DLD1 (cell line): ENCODE data around the gene CEP112.

ENCODE experiments used
- in situ Hi-C: cut with HindIII; loops from 2 replicates; pipeline ENCODE4 v1.10.0; 2017; ENCODE audit warnings: low sequenced_read_pairs

CEP112 gene

DNA sequence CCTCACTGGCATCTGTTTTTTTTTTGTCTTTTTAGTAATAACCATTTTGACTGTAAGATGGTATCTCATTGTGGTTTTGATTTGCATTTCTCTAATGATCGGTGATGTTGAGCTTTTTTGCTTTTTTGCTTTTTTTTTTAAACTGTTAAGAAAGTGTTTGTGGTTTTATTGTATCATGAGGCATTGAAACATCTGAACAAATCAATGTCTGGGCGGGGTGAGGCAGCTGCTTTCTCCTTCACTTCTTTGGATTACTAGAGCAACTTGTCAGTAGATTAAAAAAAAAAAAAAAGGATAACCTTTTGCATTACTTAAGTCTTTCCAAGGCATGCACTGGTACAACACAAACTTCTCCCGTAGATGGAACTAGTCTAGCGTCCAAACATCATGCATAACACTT lies 191.7 kb downstream of the CEP112 start:
- in situ Hi-C loops = no loop called here

- in situ Hi-C loops = no loop called here
Measured at GRCh38 chr17:65998675-65999074, 193.3 kb downstream of the CEP112 start.

DNA sequence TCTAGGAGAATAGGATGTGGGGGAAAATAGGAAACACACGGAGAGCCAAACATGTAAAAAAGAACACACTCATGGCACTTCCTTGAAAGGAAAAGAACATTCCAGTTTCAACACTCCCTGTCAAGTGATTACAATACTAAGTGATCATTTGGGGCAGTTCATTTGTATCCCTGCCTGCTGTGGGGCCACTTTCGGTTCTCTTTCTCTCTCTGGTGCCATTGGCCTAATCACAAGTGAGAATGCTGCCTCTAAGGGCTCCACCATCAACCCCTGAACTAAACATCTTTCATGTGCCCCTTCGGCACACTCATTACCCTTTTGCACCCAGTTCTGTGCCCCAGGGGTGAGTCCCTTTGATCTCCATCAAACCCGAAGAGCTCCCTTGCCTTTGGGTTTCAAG lies 197.3 kb downstream of the CEP112 start:
- in situ Hi-C loops = no loop called here

DNA sequence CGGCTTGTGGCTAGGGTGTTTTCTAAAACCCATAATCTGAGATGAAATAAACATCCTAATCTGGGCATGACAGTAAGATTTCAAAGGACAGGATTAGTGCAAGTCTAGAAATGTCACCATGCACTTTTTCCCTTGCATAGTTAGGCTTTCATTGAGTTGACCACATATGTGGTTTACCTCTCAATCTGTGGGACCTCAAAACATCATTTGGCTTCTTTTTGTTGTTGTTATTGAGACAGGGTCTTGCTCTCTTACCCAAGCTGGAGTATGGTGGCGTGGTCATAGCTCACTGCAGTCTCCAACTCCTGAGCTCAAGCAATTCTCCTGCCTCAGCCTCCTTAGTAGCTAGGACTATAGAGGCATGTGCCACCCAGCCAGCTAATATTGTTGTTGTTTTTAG lies 197.8 kb downstream of the CEP112 start:
- in situ Hi-C loops = no loop called here

DNA sequence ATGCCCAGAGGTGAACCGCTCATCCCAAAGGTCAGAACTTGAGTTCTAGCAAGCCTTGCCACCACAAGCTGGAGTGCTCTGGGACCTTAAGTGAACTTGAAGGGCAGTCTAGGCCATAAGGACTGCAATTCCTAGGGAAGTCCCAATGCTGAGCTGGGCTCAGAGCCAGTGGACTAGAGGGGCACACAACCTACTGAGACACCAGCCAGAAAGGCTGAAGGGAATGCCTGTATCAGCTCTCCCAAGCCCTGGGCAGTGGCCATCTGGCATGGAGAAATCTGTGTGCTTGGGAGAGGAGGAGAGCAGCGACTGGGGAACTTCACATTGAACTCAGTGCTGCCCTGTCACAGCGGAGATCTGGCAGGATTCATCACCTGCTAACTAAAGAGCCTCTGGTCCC lies 201.3 kb downstream of the CEP112 start:
- in situ Hi-C loops = no loop called here

DNA sequence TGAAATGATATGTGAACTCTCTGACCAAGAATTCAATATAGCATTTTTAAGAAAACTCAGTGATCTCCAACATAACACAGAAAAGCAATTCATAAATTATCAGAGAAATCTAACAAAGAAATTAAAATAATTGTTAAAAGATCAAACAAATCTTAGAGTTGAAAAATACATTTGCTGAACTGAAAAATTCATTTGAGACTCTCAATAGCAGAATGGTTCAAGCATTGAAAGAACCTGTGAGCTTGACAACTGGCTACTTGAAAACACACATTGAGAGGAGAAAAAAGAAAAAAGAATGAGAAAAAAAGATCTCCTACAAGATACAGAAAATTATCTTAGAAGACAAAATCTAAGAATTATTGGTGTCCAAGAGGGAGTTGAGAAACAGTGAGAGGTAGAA lies 203.5 kb downstream of the CEP112 start:
- in situ Hi-C loops = loop anchor here (5.0 kb wide), 3 partner anchors 441 to 746 kb away; no protein-coding TSS in a partner anchor

DNA sequence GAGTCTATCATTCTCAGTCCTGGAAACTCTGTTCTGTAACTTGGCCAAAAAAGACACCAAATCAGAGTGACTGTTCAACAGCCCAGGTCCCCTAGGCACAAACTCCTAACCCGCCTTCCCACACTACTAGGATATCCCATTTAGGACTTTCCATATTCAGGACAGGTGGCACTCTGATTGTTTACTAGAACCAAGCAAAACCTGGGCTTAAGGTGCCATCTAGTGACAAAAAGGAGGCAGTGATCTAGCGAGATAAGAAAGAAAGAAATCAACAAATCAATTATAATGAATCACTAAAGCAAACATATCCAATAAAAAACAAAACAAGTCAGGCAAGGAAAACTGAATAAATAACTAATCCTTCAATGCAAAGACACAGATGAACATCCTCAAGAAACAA lies 203.9 kb downstream of the CEP112 start:
- in situ Hi-C loops = loop anchor here (5.0 kb wide), 3 partner anchors 441 to 746 kb away; no protein-coding TSS in a partner anchor

DNA sequence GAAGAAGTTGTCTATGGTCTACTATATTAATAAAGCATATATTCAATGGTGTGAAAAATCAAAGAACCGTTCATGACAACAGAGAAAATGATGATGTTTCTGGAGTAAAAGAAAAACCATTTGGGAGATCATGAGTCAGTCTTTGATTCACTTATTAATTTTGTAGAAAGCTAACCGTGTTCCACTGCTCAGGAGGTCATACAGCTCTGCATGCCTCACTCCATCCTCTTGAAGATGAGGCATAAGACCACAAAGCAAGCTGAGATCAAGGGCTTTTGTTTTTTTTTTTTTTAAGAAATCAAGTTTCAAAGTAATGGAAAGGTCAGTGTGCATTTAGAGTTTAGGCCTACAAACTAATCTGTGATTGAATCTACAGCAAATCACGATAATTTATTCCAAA lies 206.4 kb downstream of the CEP112 start:
- in situ Hi-C loops = loop anchor here (5.0 kb wide), 3 partner anchors 438 to 743 kb away; no protein-coding TSS in a partner anchor

GRCh38 chr17:65984299-65984698 lies 207.6 kb downstream of the CEP112 start:
- in situ Hi-C loops = no loop called here

DNA sequence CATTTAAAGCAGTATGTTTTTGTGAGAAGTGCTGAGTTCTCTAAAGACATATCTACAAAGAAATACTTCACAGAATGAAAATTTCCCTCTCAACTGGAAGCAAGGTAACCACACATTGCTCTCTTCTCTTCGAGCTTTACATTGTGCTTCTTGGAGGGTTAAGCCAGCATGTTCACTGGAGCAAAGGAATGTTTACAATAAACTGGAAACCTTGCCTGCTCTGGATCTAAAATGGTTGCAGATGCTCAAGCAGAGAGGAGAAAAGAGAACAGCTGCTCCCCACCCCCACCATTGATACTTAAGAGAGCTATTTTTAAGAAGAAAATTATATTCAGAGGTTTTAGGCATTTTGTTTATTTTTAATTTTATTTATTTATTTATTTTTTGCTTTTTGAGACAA lies 213.1 kb downstream of the CEP112 start:
- in situ Hi-C loops = no loop called here

DNA sequence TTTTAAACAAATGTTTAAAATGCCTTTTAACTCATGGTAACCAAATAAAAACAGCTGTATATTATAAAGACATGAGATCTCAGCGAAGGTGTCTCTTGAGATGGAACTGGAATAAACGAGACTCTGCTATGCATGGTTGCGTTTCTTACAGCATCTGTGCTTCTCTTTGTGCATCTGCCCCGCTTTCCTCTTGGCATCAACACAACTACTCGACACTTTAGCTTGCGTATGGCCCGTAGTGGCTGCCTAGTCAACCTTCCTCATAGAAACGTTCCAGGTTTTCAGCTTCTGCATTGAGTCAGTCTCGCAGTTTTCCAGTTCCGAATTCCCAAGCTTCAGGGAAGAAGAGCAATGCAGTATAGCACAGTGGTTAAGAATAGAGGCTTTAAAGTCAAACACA lies 214.9 kb downstream of the CEP112 start:
- in situ Hi-C loops = no loop called here

- in situ Hi-C loops = no loop called here
Measured at GRCh38 chr17:65975878-65976277, 216.1 kb downstream of the CEP112 start.

DNA sequence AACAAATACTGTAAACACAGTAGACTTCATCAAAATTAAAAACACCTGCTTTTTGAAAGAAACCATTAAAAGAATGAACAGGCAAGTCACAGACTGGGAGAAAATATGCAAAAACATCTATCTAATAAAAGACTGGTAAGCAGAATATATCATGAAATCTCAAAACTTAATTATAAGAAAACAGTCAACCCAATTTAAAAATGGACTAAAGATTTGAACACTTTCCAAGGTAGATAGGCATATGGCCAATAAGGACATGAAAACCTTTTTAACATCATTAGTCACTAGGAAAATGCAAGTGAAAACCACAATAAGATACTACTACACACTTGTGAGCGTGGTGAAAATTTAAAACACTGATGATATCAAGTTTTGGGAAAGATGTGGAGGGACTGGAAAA lies 218.7 kb downstream of the CEP112 start:
- in situ Hi-C loops = no loop called here

DNA sequence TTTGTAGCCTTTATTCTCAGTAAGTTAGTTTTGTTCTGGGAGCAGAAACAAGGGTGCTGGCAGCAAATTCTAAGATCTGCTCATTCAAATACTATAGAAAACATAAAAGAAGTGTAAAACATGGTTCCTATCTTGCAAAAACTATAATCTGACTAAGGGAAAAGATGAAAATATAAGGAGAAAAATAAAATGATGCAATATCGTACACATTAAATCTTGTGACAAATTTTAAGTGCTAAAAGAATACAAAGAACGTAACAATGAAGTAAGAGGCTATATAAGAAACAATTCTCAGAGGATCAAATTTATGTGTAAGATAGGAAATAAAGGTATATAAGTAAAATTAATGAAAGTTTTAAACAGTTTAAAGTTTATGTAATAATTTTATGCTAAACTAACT lies 224.6 kb downstream of the CEP112 start:
- in situ Hi-C loops = no loop called here

- in situ Hi-C loops = no loop called here
Measured at GRCh38 chr17:65966072-65966695, 225.7 kb downstream of the CEP112 start.

- in situ Hi-C loops = no loop called here
Measured at GRCh38 chr17:65963179-65963578, 228.8 kb downstream of the CEP112 start.

- in situ Hi-C loops = no loop called here
Measured at GRCh38 chr17:65959630-65960029, 232.3 kb downstream of the CEP112 start.

DNA sequence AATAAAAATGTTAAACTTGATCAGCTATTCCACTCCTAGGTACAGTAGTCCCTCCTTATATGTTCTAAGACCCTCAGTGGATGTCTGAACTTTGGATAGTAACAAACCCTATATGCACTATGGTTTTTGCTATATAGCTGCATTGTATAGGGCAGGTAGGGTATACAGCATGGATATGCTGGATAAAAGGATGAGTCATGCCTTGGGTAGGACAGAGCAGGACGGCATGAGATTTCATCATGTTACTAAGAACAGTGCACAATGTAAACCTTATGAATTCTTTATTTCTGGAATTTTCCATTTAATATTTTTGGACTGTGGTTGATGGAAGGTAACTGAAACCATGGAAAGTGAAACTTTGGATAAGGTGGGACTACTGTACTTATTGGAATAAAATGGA lies 235.1 kb downstream of the CEP112 start:
- in situ Hi-C loops = no loop called here

- in situ Hi-C loops = loop anchor here (5.0 kb wide), 1 partner anchor 62 kb away; no protein-coding TSS in a partner anchor
Measured at GRCh38 chr17:65954148-65954449, 237.8 kb downstream of the CEP112 start.

DNA sequence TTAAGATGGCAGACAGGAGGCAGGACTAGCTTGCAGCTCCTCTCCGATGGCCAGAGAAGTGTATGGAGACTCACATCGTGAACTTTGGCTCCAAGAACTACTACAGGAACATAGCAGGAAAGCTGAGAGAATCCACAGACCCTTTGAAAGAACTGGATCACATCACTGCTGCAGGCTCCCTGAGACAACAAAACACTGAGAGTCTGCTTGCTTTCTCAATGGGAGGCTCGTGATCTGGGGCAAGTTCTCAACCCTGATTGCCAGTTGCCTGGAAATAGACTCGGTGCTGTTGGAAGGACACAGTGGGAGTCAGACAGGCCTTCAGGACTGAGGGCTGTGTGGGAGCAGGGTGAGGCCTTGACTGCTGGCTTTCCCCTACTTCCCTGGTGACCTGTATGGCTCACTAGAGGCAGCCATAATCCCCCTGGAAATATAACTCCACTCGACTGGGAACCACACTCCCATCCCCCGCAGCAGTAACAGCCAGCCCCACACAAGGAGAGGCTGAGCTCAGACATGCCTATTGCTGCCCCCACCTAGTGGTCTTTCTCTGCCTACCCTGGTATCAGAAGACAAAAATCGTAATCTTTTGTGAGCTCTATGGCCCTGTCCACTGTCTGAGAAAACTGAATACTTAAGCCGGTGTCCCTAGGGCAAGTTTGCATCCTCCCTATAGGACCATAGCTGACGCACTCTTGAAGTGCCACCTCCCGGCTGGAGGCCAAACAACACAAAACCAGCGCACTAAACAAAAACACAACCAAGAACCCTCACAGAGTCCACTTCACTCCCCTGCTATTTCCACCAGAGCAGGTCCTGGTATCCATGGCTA lies 238.4 kb downstream of the CEP112 start:
- in situ Hi-C loops = loop anchor here (5.0 kb wide), 1 partner anchor 61 kb away; no protein-coding TSS in a partner anchor

DNA sequence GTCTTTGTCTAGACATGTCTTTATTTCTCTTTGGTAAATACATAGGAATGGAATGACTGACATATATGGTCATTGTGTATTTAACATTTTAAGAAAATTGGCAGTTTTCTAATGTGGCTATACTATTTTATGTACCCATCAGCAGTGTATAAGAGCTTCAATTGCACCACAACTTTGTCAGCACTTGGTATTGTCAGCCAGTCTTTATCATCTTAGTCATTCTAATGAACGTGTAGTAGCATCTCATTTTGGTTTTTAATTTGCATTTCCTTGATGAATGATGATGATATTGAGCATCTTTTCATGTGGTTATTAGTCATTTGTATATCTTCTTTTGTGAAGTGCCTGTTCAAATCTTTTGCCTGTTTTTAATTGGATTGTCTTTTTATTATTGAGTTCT lies 239.3 kb downstream of the CEP112 start:
- in situ Hi-C loops = loop anchor here (5.0 kb wide), 1 partner anchor 60 kb away; no protein-coding TSS in a partner anchor

DNA sequence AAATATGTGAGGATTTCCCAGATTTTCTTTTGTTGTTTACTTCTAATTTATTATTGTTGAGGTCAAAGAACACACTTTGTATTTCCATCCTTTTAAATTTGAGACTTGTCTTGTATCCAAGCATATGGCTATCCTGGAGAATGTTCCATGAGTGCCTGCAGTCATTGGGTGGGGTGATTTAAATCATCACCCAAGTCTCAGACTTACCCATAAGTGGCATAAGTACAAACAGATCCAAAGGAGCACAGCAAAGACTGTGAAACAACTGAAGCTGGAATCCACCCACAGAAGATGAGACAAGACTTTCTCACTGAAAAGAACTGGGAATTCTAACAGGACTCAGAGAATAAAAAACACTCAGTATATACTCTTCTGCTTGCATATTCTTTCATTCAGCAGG lies 239.9 kb downstream of the CEP112 start:
- in situ Hi-C loops = loop anchor here (5.0 kb wide), 1 partner anchor 60 kb away; no protein-coding TSS in a partner anchor
